Stimulated activated naive CD8-positive, alpha-beta T cell treated with anti-CD3 and anti-CD28 coated beads, Interleukin-15, amount 100 ng/mL, for 72 hours (primary cell): ENCODE measurements around the gene CBL.

ENCODE experiments used
- ATAC-seq: fragments of 150-1000 bp; cut with Tn5 transposase; 2 replicates; pipeline ENCODE4 v1.10.0; 2021; ENCODE audit warnings: mild to moderate bottlenecking, moderate library complexity
- DNase-seq, 2 donors: peaks; one replicate each; pipeline ENCODE4 v3.0.0; 2021 to 2022
- H3K27ac Mint-ChIP-seq, 2 donors: one replicate each; pipeline ENCODE4 v1.8.0; 2022; ENCODE audit warnings: mild to moderate bottlenecking in 2 of 2, mixed read lengths in 2 of 2, moderate library complexity in 2 of 2
- H3K27me3 Mint-ChIP-seq: one replicate; pipeline ENCODE4 v1.8.0; 2022; ENCODE audit warnings: mixed read lengths
- H3K4me1 Mint-ChIP-seq: one replicate; pipeline ENCODE4 v1.8.0; 2022; ENCODE audit warnings: mild to moderate bottlenecking, mixed read lengths
- H3K4me3 Mint-ChIP-seq, 2 donors: one replicate each; pipeline ENCODE4 v1.8.0; 2022; ENCODE audit warnings: mild to moderate bottlenecking in 2 of 2, mixed read lengths in 2 of 2, moderate library complexity in 1 of 2
- H3K9me3 Mint-ChIP-seq, 2 donors: one replicate each; pipeline ENCODE4 v1.8.0; 2022; ENCODE audit warnings: mixed read lengths in 2 of 2

CBL gene

DNA sequence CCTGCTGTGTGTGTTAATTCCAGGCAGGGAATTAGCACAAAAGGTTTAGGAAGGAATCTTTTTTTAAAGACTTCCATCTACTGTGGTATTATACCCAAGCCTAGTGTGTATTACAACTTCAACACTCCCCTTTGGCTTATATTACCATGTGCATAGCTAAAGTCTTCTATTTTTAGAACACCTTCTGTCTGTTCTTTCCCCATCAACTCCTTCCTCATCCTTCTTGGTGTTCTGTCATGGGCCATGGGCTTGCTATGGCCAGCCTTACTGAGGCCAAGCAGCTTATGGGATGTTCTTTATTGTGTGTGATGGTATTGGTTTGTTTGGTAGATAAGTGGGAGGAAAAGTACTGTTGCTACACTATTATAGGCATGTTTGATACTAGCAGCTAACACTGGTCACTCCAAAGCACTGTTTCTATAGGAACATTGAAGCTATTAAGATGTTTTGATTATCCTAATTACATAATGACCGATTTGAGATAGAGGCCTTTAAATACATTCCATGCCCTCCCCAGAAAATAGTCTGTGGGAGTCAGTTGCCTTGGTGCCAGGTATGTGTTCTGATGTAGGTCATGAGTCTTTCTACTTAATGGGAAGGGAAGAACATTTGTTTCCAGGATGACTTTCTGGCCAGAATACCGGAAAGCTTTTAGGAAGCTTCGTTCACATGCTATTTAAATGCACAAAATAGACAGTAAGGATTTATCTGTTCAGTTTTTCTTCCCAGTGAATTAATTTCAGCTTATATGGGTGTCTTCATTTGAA is 94.2 kb downstream of the CBL start:
- ATAC-seq (no peak), DNase-seq (no peak)
- Mint-ChIP-seq H3K9me3 (no peaks in the 10 kb centered on the region), H3K4me1 (peaks cover 15% of the 10 kb centered on the region), H3K27me3 (no peaks in the 10 kb centered on the region), H3K27ac (no peak overlapping the region), H3K4me3 (no peak overlapping the region)

DNA sequence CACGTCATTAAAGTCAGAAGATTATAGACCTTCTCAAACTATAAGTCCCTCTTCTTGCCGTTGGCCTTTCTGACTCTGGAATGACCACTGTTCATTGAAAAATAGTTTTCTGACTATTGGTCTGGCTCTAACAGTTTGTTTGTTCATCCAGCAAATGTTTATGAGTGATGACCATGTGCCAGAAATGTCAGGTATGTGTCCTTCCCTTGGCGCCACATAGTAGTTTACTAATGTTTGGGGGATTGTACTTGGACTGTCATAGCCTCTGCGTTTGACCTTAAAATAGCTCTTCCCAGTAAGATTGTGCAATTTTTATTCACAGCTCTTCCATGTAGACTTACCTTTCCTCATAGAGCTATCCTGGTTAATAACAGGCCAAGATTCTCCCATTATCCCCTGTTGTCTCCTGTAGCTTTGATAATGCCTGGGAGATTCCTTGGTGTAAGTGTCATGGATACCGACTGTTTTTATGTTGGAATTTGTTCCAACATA is 97.1 kb downstream of the CBL start:
- Mint-ChIP-seq H3K27ac (no peak overlapping the region), H3K9me3 (no peaks in the 10 kb centered on the region), H3K4me1 (peaks cover 37% of the 10 kb centered on the region), H3K4me3 (no peak overlapping the region), H3K27me3 (no peaks in the 10 kb centered on the region)
- ATAC-seq (no peak), DNase-seq (no peak)

DNA sequence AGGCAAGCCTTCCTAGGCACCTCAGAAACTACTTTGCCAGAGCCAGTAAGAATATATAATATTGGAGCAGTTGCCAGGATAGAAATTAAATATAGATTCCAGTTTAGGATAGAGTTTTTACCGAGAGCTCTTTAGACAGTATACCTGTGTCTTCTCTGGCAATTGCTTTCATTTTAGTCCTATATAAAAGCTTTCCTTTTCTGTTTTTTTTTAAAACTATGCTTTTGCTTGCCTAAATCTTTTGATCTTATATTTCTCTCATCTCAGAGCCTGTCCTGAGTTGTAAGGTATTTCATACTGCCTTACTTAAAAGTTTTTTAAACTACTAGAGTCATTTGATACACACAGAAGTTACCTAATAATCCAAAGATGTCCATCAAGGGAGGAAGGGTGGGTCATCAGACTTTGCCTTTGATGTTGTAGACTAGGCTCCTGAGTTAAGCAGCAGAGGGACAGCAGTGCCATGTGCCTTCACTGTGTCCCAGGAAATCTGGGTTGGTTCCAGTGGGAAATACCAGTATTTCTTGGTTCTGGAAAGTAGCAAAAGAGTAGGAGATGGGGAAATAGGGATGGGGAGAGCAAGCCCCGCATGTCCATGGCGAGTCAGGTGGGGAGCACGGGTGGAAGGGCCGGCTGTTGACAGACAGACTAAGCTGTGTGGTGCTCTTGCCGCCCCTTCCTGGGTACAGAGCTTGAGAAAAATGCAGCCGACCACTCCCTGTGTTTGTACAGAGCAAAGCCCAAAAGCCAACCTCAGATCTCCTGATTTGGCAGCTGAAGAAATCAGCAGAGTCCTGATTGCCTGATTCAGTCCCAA is 99.6 kb downstream of the CBL start:
- DNase-seq (no peak), ATAC-seq (peak; percentile 24)
- Mint-ChIP-seq H3K4me3 (peak overlapping the region; percentile 38 to 68), H3K27me3 (no peaks in the 10 kb centered on the region), H3K4me1 (peaks cover 38% of the 10 kb centered on the region), H3K27ac (peak overlapping the region; percentile 94), H3K9me3 (no peaks in the 10 kb centered on the region)

DNA sequence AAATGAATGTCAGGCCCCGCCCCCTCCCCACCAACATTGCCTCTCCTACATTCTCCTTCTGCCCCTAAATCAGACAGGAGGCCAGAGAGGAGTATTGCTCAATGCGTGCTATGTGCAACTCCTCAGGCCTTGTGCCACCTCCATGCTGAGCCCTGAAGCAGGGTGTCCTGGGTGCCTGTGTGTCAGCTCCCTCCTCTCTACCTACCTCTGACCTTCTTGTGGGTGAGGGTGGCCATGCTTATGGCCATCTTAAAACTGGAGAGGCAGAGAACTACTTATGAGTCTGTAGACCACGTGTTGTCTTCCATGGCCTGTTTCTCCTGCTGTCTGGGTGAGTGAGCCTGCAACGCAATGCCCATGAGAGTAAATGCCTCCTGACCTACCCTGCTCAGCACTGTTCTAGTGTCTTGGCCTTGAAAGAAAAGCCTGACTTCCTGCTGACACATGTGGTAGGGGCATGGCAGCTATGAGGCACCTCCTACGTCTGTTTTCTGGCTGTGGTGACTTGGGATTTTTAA is 100.3 kb downstream of the CBL start:
- H3K9me3 Mint-ChIP-seq = no peaks in the 10 kb centered on the region
- DNase-seq (peak in 1 of 2 donors; percentile 37), ATAC-seq (peak; percentile 87)
- no peaks in the 10 kb centered on the region for H3K27me3 Mint-ChIP-seq
- H3K27ac Mint-ChIP-seq = peak overlapping the region; percentile 90 to 94
- H3K4me3 Mint-ChIP-seq = peak overlapping the region; percentile 67 to 68
- peaks cover 43% of the 10 kb centered on the region for H3K4me1 Mint-ChIP-seq

DNA sequence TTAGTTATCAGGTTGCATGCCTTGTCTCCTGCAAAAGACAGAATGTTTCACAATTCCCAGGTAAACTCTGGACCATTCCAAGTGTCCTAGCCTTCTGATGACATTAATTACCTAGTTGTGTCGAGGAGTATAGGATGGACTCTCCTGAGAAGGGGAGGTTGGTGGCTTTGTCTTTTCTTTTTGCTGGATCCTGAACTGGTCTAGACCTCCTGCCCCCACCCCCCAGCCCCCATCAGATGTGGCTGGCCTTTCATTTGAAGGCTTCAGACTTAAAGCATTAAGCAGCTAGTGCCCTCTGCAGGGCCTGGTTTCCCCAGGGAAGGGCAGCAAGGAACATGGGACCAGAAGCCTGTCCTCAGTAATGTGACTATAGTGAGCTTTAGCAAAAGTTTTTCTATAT is 101.1 kb downstream of the CBL start:
- ATAC-seq (no peak), DNase-seq (no peak)
- Mint-ChIP-seq H3K4me3 (no peak overlapping the region), H3K27me3 (no peaks in the 10 kb centered on the region), H3K4me1 (peaks cover 43% of the 10 kb centered on the region), H3K9me3 (no peaks in the 10 kb centered on the region), H3K27ac (peak overlapping the region in 1 of 2 donors; percentile 50)

DNA sequence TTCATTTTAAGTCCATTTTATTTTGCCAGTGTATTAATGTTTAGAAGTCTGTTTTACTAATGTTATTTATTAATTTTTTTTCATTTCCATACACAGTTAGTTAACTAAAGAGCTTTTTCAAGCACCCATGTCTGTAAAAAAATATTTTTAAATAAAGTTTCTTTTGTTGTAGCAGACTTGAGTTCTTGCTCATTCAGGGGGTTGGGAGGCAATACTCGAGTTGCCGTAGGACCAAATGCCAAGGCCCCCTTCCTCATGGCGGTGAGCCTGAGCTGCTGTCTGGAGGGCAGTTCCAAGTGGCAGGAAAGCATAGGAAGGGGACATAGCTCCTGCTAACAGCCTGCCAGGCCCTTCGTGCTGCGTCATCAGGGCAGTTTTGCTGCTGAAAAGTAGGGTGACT is 101.8 kb downstream of the CBL start:
- Mint-ChIP-seq H3K9me3 (no peaks in the 10 kb centered on the region), H3K27me3 (no peaks in the 10 kb centered on the region), H3K27ac (no peak overlapping the region), H3K4me3 (no peak overlapping the region), H3K4me1 (peaks cover 43% of the 10 kb centered on the region)
- no peak for ATAC-seq
- no peak for DNase-seq

DNA sequence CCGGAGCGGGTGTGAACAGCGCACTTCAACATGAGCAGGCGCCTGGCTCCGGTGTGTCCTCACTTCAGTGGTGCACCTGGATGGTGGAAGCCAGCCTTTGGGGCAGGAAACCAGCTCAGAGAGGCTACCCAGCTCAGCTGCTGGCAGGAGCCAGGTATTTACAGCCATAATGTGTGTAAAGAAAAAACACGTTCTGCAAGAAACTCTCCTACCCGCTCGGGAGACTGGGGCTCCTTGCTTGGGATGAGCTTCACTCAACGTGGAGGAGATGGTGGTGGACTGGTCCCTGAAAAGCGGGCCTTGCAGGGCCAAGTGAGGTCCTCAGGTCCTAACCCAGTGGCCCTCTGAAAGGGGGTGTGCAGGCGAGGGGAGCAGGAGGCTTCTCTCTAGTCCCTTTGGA is 103.3 kb downstream of the CBL start:
- H3K9me3 Mint-ChIP-seq = no peaks in the 10 kb centered on the region

DNA sequence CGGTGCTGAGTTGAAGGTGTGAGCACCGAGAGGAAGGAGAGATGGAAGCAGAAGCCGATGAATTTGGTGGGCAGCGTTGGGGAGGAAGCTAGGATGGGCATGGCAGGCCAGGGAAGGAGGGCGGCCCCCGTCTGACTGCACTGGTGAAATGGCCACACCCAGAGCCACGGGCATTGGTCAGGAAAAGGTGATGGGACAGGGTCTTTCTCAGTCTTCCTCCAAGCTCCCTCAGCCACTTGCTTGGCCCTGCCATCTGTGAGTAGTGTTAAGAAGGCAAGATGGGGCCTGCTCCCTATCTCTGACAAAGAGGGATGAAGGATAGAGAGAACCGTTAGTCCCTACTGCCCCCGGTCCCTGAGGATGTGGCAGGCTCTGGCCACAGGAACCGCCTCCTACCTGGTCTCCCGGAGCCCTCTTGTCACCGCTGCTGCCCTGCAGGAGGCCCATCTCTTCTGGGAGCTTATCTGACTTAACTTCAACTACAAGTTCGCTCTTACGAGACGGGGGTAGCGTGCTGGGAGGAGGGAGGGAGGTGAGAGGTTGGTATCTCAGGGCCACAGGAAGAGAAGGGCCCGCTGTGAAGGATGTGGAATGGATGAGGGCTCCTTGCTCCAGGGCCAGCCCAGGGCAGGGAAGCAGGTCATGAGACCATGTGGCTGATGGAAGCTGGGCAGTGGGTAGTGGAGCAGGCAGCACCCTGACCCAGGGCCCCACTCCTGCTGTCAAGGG is 104.0 kb downstream of the CBL start:
- Mint-ChIP-seq H3K4me1 (peaks cover 36% of the 10 kb centered on the region), H3K27me3 (peaks cover 9% of the 10 kb centered on the region), H3K9me3 (no peaks in the 10 kb centered on the region), H3K27ac (peak overlapping the region in 1 of 2 donors; percentile 87), H3K4me3 (no peak overlapping the region)
- DNase-seq (no peak), ATAC-seq (no peak)

More for the DNA sequence above, 103.3 kb downstream of the CBL start:
- Mint-ChIP-seq H3K27ac (peak overlapping the region in 1 of 2 donors; percentile 87), H3K27me3 (peaks cover 2% of the 10 kb centered on the region), H3K4me1 (peaks cover 37% of the 10 kb centered on the region), H3K4me3 (no peak overlapping the region)
- DNase-seq (no peak), ATAC-seq (no peak)

DNA sequence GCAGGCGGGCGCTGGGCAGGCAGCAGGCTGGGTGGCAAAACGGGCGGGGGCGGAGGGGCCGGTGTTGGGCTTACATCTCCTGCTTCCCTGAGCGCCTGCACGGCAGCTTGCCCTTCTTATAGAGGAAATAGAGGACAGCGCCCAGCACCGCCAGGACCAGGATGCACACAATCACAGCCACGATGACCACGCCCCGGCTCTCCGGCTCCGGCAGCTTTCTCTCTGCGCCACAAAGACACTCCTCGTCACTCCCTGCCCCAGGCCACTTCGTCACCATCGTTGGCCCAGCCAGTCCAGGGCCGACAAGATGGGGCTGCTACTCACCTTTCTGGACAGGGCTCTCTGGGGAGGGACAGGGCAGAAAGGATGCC is 104.5 kb downstream of the CBL start:
- ATAC-seq = no peak
- Mint-ChIP-seq H3K9me3 (no peaks in the 10 kb centered on the region), H3K4me1 (peaks cover 36% of the 10 kb centered on the region), H3K27me3 (peaks cover 14% of the 10 kb centered on the region), H3K4me3 (no peak overlapping the region), H3K27ac (no peak overlapping the region)
- no peak for DNase-seq

DNA sequence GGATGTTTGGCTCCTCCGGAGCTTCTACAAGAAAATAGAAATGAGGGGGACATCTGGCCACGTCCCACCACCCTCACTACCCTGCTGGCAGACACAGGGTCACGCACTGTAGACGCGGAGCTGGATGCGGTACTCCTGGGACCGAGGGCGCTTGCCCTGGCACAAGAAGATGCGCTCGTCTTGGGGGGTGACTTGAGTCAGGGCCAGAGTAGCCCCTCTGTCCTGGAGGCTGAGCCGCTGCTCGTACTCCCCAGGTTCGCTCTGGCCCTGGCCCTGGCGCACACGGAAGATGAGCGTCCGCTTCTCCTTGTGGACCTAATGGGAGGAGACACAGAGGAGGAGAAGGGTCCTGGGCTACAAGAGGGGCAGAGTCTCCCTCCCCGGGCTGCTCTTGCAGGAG is 108.6 kb downstream of the CBL start:
- Mint-ChIP-seq H3K4me1 (peaks cover 42% of the 10 kb centered on the region), H3K27ac (no peak overlapping the region), H3K27me3 (peaks cover 51% of the 10 kb centered on the region), H3K9me3 (no peaks in the 10 kb centered on the region), H3K4me3 (peak overlapping the region; percentile 80 to 88)
- DNase-seq (no peak), ATAC-seq (no peak)

DNA sequence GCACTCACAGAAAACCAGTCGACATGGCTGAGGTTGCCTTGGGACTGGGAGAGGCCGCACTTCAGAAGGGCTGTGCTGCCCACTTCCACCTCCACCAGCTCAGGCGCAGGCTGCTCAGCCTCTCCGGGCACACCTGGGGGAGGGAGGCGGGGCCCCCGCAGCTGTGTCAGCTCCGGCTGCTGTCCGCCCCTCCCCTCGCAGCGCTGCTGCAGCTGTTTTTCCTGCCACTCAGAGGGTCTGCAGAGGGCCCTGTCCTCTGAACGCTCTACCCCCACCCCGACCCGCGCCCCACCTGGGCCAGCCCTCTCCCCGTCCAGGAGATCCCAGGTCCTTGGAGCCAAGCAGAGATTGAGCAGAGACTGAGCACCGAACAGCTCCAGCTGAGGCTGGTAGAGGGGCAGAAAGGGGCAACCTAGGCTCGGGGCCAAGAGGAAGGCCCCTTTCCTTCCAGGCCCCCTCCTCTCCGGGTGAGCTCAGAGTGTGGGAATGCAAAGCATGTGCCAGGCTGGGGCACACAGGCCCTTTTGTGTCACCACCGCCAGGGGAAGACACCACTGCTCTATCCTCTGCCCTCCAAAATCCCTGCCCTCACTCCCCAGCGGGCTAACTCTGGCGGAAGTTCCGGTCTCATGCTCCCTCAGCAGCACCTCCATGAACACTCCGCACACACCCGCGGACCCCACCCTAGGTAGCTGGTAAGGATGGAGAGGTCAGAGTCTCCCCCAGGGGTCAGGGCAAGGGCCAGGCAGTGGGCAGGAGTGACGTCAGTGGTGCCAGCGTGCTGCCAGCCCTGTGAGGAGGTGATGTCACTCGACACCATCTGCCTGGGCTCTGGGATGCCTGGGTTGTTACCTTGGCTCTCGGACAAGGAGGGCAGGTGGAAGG is 109.2 kb downstream of the CBL start:
- H3K27me3 Mint-ChIP-seq = peaks cover 57% of the 10 kb centered on the region
- DNase-seq = peak; percentile 48 to 65
- peak overlapping the region; percentile 80 to 88 for H3K4me3 Mint-ChIP-seq
- no peaks in the 10 kb centered on the region for H3K9me3 Mint-ChIP-seq
- H3K4me1 Mint-ChIP-seq = peaks cover 48% of the 10 kb centered on the region
- ATAC-seq = peak; percentile 74
- H3K27ac Mint-ChIP-seq = peak overlapping the region; percentile 19 to 80

DNA sequence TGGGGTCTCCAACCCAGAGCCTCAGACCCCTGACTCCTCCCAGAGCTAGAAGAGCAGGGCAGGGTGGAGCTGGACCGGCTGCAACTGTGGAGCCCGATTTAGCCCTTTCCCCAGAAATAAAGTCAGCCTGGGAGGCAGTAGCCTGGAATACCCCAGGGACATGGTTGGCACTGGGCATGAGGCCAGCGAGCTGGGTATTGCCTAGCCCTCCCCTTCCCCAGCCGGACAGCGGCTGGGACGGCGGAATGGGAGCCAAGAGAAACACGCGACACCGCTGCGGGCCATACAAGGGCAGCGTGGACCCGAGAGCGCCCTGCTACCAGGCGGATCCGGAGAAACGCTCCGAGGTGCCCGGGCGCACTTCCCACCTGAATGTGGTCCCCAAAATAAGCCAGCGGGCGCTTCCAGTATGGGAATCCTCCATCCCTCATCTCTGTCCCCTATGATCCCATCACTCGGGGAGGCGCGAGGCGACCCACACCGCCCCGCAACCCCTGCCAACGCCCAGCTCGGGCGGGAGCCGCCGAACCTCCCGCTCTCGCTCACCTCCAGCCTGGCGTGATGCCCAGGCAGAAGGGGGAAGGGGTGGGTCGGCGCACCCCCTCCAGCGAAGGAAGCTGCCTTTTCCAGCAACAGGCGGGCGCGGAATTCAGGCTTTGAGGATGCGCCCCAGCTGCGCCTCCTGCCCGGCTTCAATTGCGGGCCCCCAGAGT is 110.0 kb downstream of the CBL start:
- DNase-seq (no peak), ATAC-seq (peak; percentile 4)
- Mint-ChIP-seq H3K9me3 (no peaks in the 10 kb centered on the region), H3K4me1 (peaks cover 48% of the 10 kb centered on the region), H3K27ac (peak overlapping the region in 1 of 2 donors; percentile 80), H3K27me3 (peaks cover 57% of the 10 kb centered on the region), H3K4me3 (peak overlapping the region; percentile 80 to 88)

DNA sequence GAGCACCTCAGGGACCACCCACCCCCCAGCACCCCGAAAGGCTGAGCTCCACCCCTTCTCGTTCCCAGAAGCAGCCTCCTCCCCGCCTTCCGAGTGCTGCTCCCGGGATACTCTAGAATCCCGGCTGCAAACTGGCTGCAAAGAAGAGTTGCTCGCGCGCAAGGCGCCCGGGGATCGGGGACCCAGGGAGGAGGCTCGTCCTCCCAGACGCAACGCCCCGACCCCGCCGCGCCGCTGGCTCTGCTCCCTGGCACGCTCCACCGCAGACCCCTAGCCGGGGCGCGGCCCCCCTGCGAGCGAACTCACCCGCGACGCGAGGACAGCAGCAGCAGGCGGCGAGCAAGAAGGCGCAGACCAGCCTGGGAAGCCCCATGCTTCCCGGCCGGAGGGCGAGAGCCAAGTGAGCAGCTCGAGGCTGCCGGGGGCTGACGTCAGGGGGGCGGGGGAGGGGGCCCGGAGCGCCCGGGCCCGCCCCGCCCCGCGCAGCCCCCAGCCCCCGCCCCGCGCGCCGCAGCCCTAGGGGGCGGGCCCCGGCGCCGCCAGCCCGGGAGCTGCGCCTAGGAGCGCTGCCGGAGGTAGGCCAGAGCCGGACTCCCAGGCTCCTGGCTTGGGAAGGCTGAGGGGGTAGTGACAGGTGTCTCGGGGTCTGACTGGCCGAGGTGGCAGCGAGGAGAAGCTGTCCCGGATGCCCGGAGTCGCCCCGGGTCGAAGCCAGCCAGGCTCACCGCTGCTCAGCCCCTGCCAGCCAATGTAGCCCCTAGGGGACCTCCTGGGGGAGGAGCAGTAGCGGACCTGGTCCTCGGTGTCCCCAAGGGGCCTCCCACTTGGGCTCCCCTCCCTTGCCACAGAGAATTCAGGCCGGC is 110.8 kb downstream of the CBL start, which contains the start of gene MCAM:
MCAM (minus strand) TSS at position 402 of the 863 bp plus-strand sequence; CDS start at position 373, 29 bp downstream.
- peak; percentile 30 to 34 for DNase-seq
- H3K27ac Mint-ChIP-seq = peak within 1 kb of the TSS in 1 of 2 donors; percentile 80
- ATAC-seq = no peak
- H3K4me1 Mint-ChIP-seq = peaks cover 55% of the 10 kb centered on the region
- H3K9me3 Mint-ChIP-seq = no peaks in the 10 kb centered on the region
- H3K4me3 Mint-ChIP-seq = peak within 1 kb of the TSS; percentile 80 to 88
- H3K27me3 Mint-ChIP-seq = peaks cover 57% of the 10 kb centered on the region
